Effector memory CD8-positive, alpha-beta T cell (primary cell): ENCODE data around the gene DDB1.

ENCODE experiments used
- ATAC-seq: fragments of 150-1000 bp; cut with Tn5 transposase; replicated peaks from 2 replicates; pipeline ENCODE4 v1.10.0; 2021; ENCODE audit warnings: mild to moderate bottlenecking, moderate library complexity
- DNase-seq, 3 experiments: peaks; one replicate each; pipeline ENCODE4 v3.0.0; 2021
- H3K27ac Mint-ChIP-seq, 2 donors: one replicate each; pipeline ENCODE4 v1.8.0; 2022; ENCODE audit warnings: mild to moderate bottlenecking in 2 of 2, mixed read lengths in 2 of 2, moderate library complexity in 2 of 2
- H3K27me3 Mint-ChIP-seq, 2 donors: one replicate each; pipeline ENCODE4 v1.8.0; 2022; ENCODE audit warnings: mixed read lengths in 2 of 2
- H3K36me3 Mint-ChIP-seq: one replicate; pipeline ENCODE4 v1.8.0; 2022; ENCODE audit warnings: mild to moderate bottlenecking, moderate library complexity, mixed read lengths; ENCODE audit not compliant: insufficient read depth
- H3K4me1 Mint-ChIP-seq, 2 donors: one replicate each; pipeline ENCODE4 v1.8.0; 2022; ENCODE audit warnings: low read depth in 2 of 2, mixed read lengths in 2 of 2
- H3K4me3 Mint-ChIP-seq, 2 donors: one replicate each; pipeline ENCODE4 v1.8.0; 2022; ENCODE audit warnings: mild to moderate bottlenecking in 2 of 2, mixed read lengths in 2 of 2, moderate library complexity in 2 of 2
- H3K9me3 Mint-ChIP-seq, 2 donors: one replicate each; pipeline ENCODE4 v1.8.0; 2022; ENCODE audit warnings: mixed read lengths in 2 of 2

DDB1 gene

DNA sequence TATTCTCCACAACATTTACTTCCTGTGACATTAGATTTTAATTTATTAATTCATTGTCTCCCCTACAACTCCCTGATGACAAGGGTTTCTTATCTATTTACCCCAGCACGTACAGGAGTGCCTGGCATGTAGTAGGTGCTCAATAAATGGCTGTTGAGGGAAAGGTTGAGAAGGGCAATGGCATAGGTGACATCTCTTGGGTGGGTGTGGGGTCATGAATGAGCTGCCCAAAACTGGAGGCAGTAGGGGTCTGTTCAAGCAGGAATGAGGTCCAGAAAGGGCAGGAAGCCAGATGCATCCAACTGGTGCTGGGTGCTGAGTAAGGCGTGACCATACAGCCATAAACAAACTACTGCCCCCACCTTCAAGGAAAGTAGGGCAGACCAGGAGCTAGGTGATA lies 40.5 kb downstream of the DDB1 start:
- no peaks in the 10 kb centered on the region for H3K9me3 Mint-ChIP-seq
- peaks cover 17% of the 10 kb centered on the region for H3K36me3 Mint-ChIP-seq
- H3K4me3 Mint-ChIP-seq: peak overlapping the region; percentile 6 to 10
- H3K4me1 Mint-ChIP-seq: peaks cover 5 to 6% of the 10 kb centered on the region in 2 donors
- peaks cover 23 to 44% of the 10 kb centered on the region in 2 donors for H3K27me3 Mint-ChIP-seq
- no peak for DNase-seq
- no peak overlapping the region for H3K27ac Mint-ChIP-seq
- ATAC-seq: no peak

- Mint-ChIP-seq H3K4me3 (no peak overlapping the region), H3K36me3 (peaks cover 13% of the 10 kb centered on the region), H3K4me1 (peaks cover 4 to 5% of the 10 kb centered on the region in 2 donors), H3K27ac (no peak overlapping the region), H3K9me3 (no peaks in the 10 kb centered on the region), H3K27me3 (peaks cover 29 to 51% of the 10 kb centered on the region in 2 donors)
- DNase-seq (no peak), ATAC-seq (no peak)
These were observed 41.8 kb downstream of the DDB1 start for GRCh38 chr11:61290905-61291690.

GRCh38 chr11:61287338-61287977 lies 45.4 kb downstream of the DDB1 start:
- no peaks in the 10 kb centered on the region for H3K4me1 Mint-ChIP-seq
- no peak overlapping the region for H3K27ac Mint-ChIP-seq
- DNase-seq: no peak
- H3K4me3 Mint-ChIP-seq: no peak overlapping the region
- H3K27me3 Mint-ChIP-seq: peaks cover 12 to 33% of the 10 kb centered on the region in 2 donors
- no peaks in the 10 kb centered on the region for H3K9me3 Mint-ChIP-seq
- H3K36me3 Mint-ChIP-seq: peaks cover 2% of the 10 kb centered on the region
- no peak for ATAC-seq

DNA sequence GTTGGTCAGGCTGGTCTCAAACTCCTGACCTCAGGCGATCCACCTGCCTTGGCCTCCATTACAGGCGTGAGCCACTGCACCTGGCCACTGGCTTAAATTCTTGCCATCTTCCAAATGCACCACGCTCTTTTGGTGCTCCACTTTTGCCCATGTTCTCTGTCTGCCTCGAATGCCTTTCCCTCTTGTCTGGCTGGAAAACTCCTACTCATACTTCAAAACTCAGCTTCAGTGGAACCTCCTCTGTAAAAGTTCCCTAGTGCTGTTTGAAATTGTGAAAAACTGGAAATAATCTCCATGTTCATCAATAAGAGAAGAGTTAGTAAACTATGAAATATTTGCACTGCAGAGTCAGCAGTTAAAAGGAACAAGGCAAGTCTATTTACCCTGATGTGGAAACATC lies 49.3 kb downstream of the DDB1 start:
- Mint-ChIP-seq H3K9me3 (no peaks in the 10 kb centered on the region), H3K4me3 (no peak overlapping the region), H3K36me3 (peaks cover 2% of the 10 kb centered on the region), H3K27me3 (peaks cover 9 to 19% of the 10 kb centered on the region in 2 donors), H3K4me1 (no peaks in the 10 kb centered on the region), H3K27ac (no peak overlapping the region)
- DNase-seq: no peak
- ATAC-seq: no peak

GRCh38 chr11:61281581-61282250 lies 51.2 kb downstream of the DDB1 start:
- no peaks in the 10 kb centered on the region for H3K9me3 Mint-ChIP-seq
- H3K27ac Mint-ChIP-seq: no peak overlapping the region
- H3K4me3 Mint-ChIP-seq: no peak overlapping the region
- no peak for ATAC-seq
- peaks cover 7 to 14% of the 10 kb centered on the region in 2 donors for H3K27me3 Mint-ChIP-seq
- H3K36me3 Mint-ChIP-seq: peaks cover 5% of the 10 kb centered on the region
- H3K4me1 Mint-ChIP-seq: no peaks in the 10 kb centered on the region
- DNase-seq: no peak

DNA sequence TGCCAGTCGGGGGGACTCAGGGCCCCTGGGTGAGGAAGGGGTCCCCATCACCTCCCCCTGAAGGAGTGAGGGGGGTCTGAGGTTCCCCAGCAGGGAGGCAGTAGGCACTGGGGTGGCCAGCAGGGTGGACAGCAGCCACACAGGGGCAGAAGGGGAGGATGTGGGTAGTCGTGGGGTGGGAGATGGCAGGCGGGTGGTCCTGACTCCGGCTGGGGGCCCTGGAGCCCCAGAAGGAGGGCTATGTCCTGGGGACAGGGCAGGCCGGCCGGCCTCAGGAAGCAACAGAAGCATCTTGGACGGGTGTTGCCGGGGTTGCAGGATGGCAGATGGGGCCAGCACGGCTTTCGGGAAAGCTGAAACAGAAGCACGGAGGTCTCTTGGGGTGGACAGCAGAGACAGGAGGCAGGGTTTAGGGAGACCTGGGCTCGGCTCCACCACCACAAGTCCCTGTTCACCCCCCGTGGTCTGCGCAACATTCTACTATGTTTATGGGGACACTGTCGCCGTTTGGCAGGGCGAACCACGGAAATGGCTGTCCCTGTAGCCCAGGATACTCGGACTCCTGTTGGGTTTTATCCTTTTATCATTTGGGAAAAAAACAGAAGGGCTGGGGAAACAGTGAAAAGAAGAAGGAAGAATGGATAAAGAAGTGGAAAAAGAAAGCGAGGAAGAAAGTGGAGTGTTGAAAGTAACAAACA lies 51.9 kb downstream of the DDB1 start:
- Mint-ChIP-seq H3K27ac (no peak overlapping the region), H3K36me3 (peaks cover 5% of the 10 kb centered on the region)

DNA sequence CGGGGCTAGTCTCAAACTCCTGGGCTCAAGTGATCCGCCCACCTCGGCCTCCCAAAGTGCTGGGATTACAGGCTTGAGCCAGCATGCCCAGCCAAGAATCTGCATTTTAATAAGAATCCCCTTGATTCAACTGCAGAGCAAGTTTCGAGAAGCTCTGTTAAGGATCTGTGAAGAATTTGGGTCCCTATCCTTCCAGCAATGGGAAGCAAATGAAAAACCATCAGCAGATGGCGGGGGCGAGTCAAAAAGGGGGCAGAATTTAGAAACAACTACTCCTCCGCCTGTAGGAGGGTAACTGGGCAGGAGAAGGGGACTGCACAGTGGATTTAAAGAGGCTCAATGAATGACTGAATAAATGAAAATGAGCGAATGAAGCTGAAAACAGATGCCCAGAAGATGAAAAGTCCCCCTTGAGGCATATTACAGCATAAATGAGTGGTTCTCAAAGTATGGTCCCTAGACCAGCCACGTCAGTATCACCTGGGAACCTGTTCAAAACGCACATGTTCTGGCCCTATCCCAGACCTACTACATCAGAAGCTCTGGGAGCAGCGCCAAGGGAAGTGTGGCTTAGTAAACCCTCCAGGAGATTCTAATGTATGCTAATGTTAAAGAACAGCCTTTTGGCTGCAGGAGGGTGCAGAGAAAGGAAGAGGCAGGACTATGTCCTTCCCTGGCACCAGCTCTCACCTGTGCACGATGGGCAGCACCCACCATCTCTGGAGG lies 52.8 kb downstream of the DDB1 start:
- Mint-ChIP-seq H3K27ac (no peak overlapping the region), H3K4me3 (no peak overlapping the region), H3K9me3 (no peaks in the 10 kb centered on the region), H3K4me1 (no peaks in the 10 kb centered on the region), H3K36me3 (peaks cover 5% of the 10 kb centered on the region), H3K27me3 (peaks cover 7 to 12% of the 10 kb centered on the region in 2 donors)
- ATAC-seq: no peak
- DNase-seq: no peak

More for the DNA sequence above, 51.9 kb downstream of the DDB1 start:
- no peak for ATAC-seq
- no peaks in the 10 kb centered on the region for H3K9me3 Mint-ChIP-seq
- peaks cover 7 to 12% of the 10 kb centered on the region in 2 donors for H3K27me3 Mint-ChIP-seq
- no peak for DNase-seq
- no peak overlapping the region for H3K4me3 Mint-ChIP-seq
- H3K4me1 Mint-ChIP-seq: no peaks in the 10 kb centered on the region

GRCh38 chr11:61278001-61278470 lies 54.9 kb downstream of the DDB1 start:
- no peaks in the 10 kb centered on the region for H3K9me3 Mint-ChIP-seq
- no peaks in the 10 kb centered on the region for H3K4me1 Mint-ChIP-seq
- H3K27ac Mint-ChIP-seq: no peak overlapping the region
- no peak overlapping the region for H3K4me3 Mint-ChIP-seq
- H3K36me3 Mint-ChIP-seq: peaks cover 5% of the 10 kb centered on the region
- ATAC-seq: no peak
- peaks cover 7 to 12% of the 10 kb centered on the region in 2 donors for H3K27me3 Mint-ChIP-seq
- DNase-seq: no peak

GRCh38 chr11:61277186-61278000 lies 55.5 kb downstream of the DDB1 start:
- ATAC-seq (no peak), DNase-seq (no peak)
- Mint-ChIP-seq H3K4me1 (no peaks in the 10 kb centered on the region), H3K36me3 (peaks cover 5% of the 10 kb centered on the region), H3K27me3 (peaks cover 7 to 12% of the 10 kb centered on the region in 2 donors), H3K9me3 (no peaks in the 10 kb centered on the region), H3K4me3 (no peak overlapping the region), H3K27ac (no peak overlapping the region)

GRCh38 chr11:61275191-61275590 lies 57.7 kb downstream of the DDB1 start:
- peaks cover 7 to 12% of the 10 kb centered on the region in 2 donors for H3K27me3 Mint-ChIP-seq
- no peak overlapping the region for H3K27ac Mint-ChIP-seq
- H3K4me3 Mint-ChIP-seq: no peak overlapping the region
- no peak for DNase-seq
- H3K9me3 Mint-ChIP-seq: no peaks in the 10 kb centered on the region
- peaks cover 3% of the 10 kb centered on the region for H3K36me3 Mint-ChIP-seq
- H3K4me1 Mint-ChIP-seq: no peaks in the 10 kb centered on the region
- no peak for ATAC-seq

GRCh38 chr11:61274084-61274483 lies 58.8 kb downstream of the DDB1 start:
- no peak for ATAC-seq
- H3K27me3 Mint-ChIP-seq: peaks cover 7 to 12% of the 10 kb centered on the region in 2 donors

More at GRCh38 chr11:61274084-61274483, 58.8 kb downstream of the DDB1 start:
- peaks cover 3% of the 10 kb centered on the region for H3K36me3 Mint-ChIP-seq
- no peaks in the 10 kb centered on the region for H3K9me3 Mint-ChIP-seq
- DNase-seq: no peak
- H3K27ac Mint-ChIP-seq: no peak overlapping the region
- H3K4me1 Mint-ChIP-seq: no peaks in the 10 kb centered on the region
- no peak overlapping the region for H3K4me3 Mint-ChIP-seq
